Subcutaneous adipose tissue (tissue), 4 donors: Measurements from ENCODE around the gene SEPSECS. TPM values are rescaled to one million over a fixed set of nuclear protein-coding genes. Genes with fewer than 3 reads are reported as not detected.

Experiments used
- total RNA-seq, 4 donors: library from RNA; depleted of rRNA; stranded (reverse); fragments of >200 nt; gene quantifications; one replicate each; pipeline ENCODE4 v1.1.0, GENCODE V29; 2016
- TF ChIP-seq, protein P1 (sequence below): fragments of 450-650 bp; IDR thresholded peaks from one replicate; pipeline ENCODE4 v1.5.1; 2016; ENCODE audit warnings: low read depth, mild to moderate bottlenecking, control low read depth, antibody characterized with exemption, moderate library complexity

Gene SEPSECS
- total RNA-seq: 10 to 100 TPM; 10.9 to 14.7 (median 11.7) TPM

DNA sequence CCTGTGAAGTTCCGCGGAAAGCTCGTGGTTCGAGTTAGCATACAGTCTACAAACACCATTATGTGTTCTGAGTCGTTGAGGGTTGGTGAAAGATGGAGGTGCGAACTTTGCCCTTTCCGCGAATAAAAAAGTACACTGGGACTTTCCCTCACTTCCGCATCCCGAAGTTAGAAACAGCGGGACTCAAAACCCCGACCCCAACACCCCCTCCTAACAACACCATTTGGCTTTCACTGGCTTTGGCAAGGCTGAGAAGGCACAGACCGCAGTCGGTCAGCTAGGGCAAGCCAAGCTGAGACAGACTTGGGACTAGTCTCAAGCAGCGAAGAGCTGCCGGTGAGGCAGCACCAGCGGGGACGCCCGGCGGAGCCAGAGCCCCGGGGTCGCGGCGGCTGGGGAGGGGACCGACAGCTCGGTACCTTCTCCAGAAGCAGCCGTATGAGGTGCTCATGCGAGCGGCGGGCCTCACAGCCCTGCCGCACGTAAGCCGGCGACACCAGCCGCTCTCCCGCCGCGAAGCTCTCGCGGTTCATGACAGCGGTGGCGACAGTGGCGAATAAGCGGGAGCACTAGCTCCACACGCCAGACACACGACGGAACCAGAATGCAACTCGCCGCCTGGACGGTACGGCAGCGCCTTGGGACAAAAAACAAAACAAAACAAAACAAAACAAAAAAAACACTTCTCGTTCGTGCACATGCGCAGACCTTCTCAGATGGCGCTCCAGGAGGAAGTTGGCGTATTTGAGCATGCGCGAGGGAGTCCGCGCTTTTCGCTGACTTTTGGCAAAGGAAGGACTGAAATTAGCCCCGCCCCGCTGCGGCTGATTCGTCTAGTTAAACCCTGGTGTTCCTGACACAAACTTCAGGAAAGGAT, at the start of gene SEPSECS:
SEPSECS (minus strand) TSS at position 613 of the 877 bp plus-strand sequence; CDS start at position 533, 80 bp downstream.
- TF ChIP-seq, protein P1, sequence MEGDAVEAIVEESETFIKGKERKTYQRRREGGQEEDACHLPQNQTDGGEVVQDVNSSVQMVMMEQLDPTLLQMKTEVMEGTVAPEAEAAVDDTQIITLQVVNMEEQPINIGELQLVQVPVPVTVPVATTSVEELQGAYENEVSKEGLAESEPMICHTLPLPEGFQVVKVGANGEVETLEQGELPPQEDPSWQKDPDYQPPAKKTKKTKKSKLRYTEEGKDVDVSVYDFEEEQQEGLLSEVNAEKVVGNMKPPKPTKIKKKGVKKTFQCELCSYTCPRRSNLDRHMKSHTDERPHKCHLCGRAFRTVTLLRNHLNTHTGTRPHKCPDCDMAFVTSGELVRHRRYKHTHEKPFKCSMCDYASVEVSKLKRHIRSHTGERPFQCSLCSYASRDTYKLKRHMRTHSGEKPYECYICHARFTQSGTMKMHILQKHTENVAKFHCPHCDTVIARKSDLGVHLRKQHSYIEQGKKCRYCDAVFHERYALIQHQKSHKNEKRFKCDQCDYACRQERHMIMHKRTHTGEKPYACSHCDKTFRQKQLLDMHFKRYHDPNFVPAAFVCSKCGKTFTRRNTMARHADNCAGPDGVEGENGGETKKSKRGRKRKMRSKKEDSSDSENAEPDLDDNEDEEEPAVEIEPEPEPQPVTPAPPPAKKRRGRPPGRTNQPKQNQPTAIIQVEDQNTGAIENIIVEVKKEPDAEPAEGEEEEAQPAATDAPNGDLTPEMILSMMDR: no peak

DNA sequence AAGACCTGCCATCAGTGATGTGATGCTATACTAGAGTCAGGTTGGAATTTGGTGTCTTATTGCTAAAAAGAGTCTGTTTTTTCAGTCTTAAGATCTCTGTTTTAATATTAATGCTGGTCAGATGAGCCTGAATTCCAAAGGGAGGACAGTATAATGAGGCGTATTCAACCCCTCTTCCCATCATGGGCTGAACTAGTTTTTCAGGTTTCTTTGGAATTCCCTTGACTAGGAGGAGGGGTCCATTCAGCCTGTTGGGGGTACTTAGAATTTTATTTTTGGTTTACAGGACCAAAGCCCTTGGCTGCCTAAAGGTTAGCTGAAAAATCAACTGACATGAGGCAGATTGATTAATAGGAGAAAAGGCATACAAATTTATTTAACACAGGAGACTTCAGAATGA, 49.5 kb upstream of the SEPSECS start:
- TF ChIP-seq, protein P1: no peak

DNA sequence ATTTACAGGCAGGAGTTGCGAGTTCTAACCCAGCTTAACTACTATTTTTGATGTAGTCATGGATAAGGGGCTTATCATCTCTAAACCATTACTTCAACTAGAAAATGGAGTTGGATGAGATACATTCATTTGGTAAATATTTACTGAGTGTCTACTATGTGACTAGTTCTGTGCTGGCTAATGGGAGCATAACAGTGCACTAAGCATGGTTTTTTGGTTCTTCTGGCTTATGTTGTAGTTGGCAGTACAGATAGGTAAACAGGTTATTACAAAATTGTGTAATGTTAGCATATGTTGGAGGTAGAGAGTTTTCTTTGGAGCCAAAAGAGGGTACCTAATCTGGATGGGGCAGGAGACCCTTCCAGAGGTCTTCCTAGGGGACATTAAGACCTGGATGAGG, 47.7 kb upstream of the SEPSECS start:
- TF ChIP-seq, protein P1: no peak

DNA sequence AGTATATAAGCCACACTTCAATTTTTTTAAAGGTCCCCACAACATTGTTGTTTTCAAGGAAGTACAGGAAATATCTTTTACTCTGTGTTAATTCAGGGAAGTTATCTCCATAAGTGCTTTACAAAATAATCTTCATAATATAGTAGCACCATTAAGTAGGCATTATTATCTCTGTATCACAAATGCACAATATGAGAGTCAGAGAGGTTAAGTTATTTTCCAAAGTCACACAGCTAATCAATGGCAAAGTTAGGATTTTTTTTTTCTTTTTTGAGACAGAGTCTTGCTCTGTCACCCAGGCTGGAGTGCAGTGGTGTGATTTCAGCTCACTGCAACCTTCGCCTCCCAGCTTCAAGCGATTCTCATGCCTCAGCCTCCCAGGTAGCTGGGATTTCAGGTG, 38.5 kb upstream of the SEPSECS start:
- TF ChIP-seq, protein P1: no peak

DNA sequence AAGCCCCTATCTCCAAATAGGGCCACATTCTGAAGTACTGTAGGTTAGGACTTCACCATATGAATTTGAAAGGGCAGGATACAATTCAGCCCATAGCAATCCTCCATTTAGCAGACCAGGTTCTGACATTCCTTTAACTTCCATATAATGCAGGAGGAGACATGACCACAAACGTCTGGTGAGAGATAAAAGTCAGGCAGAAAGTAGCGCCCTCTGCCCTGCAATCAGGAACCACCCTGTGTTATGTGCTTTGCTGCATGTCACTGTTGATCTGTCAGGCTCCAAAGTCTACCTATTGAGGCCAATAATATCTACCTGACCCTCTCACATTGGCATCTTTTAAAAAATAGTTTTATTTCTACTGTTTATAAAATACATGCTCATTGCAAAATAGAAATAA, 30.2 kb upstream of the SEPSECS start:
- TF ChIP-seq, protein P1: no peak

DNA sequence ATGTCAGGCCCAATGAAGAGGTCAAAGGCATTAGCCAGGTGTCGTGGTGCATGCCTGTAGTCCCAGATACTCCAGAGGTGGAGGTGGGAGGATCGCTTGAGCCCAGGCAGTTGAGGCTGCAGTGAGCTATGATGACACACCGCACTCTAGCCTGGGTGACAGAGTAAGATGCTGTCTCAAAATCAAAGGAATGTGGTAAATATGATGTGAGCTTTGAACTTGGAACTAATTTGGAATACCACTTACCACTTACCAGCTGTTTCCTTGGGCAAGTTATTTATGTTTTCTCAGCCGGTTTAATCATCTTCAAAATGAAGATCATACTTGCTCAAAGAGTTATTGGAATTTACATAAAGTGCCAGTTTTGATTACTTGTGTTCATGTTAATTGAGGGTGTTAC, 23.8 kb upstream of the SEPSECS start:
- TF ChIP-seq, protein P1: no peak

DNA sequence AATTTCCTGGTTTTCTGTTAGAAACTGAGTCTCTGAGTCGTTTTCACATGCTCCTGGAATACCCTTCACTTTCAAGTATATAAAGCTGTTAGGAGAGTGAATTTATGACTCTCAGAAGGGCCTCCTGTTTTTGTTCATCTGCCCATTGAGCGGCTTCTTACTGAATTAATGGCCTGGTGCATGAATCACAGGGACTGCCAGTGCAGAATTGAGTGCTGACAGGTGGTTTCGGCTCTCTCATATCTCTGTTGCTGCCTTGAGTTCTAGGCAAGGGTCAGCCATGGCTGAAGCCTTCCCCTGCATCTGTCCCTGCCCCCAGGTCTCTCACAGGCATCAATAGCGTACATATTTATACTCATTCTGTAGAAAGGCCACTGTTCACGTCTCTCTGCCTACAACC, 22.7 kb upstream of the SEPSECS start:
- TF ChIP-seq, protein P1: no peak
